GM13977 (cell line): ENCODE data around the gene GIT2.

Source experiments
- DNase-seq: peaks from one replicate; pipeline ENCODE4 v3.0.0; 2012; ENCODE audit warnings: low spot score
- in situ Hi-C: fragments of 300-500 bp; cut with MboI; formaldehyde crosslinking; loops from one replicate; pipeline ENCODE4 v1.12.0; 2022; ENCODE audit warnings: low sequenced_read_pairs, low pct_unique_long_range_greater_than_20kb, mixed read lengths, inconsistent platforms; ENCODE audit not compliant: unreplicated experiment
- TF ChIP-seq, protein P1 (sequence below): IDR thresholded peaks from 2 replicates; pipeline ENCODE4 v1.5.1; 2012; ENCODE audit warnings: mild to moderate bottlenecking, control low read depth; ENCODE audit not compliant: insufficient read depth; ENCODE audit errors: extremely low read depth, missing control alignments

GIT2 gene

DNA sequence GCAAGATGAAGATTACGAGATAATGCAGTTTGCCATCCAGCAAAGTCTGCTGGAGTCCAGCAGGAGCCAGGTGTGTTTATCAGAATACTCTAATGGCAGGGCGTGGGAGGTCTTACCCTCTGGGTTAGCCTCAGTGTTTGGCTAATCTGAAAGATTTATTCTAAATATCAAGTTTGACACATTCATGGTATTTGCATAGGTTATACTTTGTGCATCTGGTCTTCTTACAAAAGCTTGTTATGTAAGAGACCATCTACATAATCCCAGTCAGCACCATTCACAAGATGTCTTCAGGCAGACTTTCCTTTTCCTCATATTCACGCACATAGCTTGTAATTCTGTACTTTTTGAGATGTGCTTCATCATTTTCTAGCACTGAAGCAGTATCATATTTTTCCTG is 37.7 kb upstream of the GIT2 start:
- TF ChIP-seq, protein P1, sequence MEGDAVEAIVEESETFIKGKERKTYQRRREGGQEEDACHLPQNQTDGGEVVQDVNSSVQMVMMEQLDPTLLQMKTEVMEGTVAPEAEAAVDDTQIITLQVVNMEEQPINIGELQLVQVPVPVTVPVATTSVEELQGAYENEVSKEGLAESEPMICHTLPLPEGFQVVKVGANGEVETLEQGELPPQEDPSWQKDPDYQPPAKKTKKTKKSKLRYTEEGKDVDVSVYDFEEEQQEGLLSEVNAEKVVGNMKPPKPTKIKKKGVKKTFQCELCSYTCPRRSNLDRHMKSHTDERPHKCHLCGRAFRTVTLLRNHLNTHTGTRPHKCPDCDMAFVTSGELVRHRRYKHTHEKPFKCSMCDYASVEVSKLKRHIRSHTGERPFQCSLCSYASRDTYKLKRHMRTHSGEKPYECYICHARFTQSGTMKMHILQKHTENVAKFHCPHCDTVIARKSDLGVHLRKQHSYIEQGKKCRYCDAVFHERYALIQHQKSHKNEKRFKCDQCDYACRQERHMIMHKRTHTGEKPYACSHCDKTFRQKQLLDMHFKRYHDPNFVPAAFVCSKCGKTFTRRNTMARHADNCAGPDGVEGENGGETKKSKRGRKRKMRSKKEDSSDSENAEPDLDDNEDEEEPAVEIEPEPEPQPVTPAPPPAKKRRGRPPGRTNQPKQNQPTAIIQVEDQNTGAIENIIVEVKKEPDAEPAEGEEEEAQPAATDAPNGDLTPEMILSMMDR, result no peak
- in situ Hi-C loops, result no loop called here
- no peak for DNase-seq

DNA sequence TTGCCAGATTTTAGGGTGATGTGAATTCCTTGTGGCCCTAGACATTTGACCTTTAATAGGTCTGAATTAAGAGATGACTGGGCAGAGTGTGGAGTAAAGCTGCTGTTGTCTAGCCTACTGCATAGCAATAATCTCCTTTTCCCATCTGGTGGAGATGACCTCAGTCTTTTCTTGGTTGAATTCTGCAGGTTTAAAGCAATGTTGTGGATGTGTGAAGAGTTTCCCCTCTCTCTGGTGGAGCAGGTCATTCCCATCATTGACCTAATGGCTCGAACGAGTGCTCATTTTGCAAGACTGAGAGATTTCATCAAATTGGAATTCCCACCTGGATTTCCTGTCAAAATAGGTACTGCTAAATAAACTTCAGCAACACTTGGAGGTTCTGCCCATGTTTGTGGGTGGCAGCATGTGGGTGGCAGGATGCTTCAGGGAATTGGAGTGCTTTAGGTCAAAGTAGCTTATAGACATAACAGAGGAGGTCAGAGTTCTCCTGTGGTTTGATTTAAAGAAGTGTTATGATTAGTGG is 33.2 kb upstream of the GIT2 start:
- TF ChIP-seq, protein P1, result no peak
- no peak for DNase-seq
- in situ Hi-C loops, result no loop called here

DNA sequence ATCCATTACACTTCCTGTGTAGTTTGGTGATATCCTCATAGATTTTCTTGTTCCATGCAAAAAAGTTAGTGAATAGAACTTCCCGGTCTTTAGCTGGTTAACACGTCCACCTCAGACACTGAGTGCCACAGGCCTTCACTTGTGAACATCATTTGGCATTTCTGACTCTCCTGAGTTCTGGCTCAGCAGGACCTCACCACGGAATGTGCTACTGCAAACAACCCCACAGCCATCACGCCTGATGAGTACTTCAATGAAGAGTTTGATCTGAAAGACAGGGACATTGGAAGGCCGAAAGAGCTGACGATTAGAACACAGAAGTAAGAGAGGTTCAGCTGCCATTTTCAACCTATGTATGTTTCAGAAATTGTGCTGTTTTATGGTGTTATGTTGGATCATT is 32.2 kb upstream of the GIT2 start:
- no peak for DNase-seq
- TF ChIP-seq, protein P1, result no peak
- in situ Hi-C loops, result no loop called here

DNA sequence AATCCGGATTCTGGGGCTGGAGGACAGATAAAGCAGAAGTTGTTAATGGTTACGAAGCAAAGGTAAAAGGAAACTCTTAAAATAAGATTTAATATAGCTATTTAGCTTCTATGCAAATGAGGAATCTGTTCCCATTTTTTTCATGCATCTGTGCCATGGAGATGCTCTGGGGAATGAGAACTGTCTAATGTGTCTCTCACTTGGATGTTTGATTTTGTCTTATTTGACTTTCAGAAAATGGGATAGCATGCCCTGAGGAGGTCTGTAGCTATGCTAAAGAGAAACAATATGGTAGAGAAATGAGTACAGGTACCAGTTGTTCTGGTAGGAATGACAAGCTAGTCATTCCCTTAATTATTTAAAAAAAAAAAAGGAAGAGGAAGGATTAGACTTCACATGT is 27.9 kb upstream of the GIT2 start:
- in situ Hi-C loops, result no loop called here
- DNase-seq, result no peak
- TF ChIP-seq, protein P1, result no peak

DNA sequence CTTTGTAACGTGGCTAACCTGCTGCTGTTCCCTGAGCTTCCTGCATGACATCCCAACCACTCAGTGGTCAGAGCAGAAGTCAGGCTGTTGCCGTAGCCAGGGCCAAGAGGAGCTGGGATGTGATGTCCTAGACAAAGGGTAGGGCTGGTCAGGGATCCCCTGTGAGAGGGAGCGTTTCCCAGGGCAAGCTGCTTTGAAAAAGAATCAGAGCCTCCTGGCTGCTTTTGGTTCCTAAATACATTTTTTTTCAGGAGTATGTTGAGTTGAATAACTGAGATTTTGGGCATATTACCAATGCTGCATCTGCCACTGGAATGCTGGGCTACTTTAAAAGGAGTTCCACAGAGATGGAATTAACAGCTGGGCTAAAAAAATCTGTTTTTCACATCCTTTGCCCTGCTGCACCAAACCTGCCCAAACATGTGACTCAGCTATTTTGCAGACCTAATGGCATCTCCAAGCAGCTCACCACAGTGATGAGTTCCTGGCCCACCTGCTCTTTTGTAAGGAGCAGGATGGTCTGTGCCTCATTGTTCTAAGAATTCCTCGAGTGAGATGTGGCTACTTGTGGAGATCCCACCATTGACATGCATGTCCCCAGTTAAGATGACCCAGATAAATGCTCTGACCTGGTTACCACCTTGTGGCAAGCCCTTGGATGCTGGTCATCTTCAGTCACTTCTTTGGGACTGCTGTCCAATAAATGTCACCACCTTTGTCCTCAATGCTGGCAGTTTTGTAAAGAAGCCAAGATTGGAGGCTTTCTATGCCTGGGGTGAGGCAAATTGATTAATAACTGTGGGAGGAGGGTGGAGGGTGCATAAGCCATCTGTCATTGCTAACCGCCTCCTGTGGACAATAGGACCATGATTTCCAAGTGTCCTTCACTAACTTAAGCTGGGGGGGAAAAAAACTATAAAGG is 27.2 kb upstream of the GIT2 start:
- in situ Hi-C loops, result no loop called here
- no peak for DNase-seq
- TF ChIP-seq, protein P1, result no peak

DNA sequence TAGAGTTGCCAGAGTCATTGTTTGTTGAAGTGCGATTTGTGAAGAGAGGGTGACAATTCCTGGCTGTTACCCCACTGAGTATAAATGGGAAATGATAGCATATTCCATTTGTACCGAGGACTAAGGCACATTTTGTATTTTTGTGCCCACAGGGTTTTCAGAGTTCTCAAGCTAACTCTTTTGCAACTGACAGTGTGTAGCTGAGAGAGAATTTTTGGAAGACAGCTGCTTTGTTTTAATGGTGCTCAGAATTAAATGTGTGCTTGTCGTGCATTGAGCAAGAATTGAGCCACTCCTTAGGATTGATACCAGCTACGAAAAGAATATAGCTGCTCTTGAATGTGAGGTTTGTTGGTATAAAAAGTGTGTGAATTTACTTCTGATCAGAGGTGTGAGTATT is 24.8 kb upstream of the GIT2 start:
- TF ChIP-seq, protein P1, result no peak
- DNase-seq, result no peak
- in situ Hi-C loops, result no loop called here
